ENCODE measurements around the gene CATSPERE. TPM values are rescaled to one million over a fixed set of nuclear protein-coding genes. Genes with fewer than 3 reads are reported as not detected.
A peak's percentile ranks its signal among the peaks of the same experiment; 100 is the strongest.

CATSPERE gene
- total RNA-seq, 1 experiment from 2014 or later: 1.3 TPM

DNA sequence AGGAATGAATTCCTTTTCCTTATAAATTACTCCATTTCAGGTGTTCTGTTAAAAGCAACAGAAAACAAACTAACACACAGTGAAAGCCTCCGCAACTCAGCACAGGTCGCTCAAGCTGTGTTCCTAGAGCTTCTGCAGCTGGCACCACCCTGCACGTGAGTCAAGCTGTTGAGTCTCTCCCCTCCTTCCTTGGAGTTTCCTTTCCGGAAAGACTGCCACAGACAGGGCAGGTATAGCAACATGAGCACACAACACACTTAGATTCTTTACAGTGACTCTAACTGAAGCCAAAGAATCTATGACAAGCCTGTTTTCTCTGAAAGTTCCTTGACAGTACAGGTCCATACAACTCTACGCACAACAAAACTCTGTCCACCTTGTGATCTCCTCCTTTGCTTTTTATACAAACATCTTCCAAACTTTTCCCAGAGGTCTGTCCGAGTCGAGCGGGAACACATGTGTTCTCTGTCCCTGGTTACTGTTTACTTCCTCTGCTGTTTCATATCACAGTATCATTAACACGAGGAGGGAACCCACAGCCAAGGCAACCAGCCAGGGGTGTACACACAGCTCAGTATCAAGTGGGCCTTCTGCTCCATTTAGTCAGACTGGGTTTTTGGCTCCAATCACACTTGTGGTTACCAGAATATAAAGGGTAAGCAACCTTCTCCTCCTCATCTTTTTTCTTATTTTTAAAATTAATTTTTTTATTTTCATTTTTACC, 153.2 kb downstream of the CATSPERE start:
- BruUV-seq (replicated peaks): no TSS peak
- Mint-ChIP-seq H3K27ac (ENCODE audit: unreplicated experiment) (peak overlapping the region; percentile 46), H3K36me3 (ENCODE audit: insufficient read depth, unreplicated experiment) (no peaks in the 10 kb centered on the region), H3K9me3 (ENCODE audit: low read depth, unreplicated experiment) (no peaks in the 10 kb centered on the region), H3K27me3 (ENCODE audit: unreplicated experiment) (no peaks in the 10 kb centered on the region), H3K4me3 (ENCODE audit: low read depth, unreplicated experiment) (peak overlapping the region; percentile 5), H3K4me1 (ENCODE audit: low read depth, unreplicated experiment) (peaks cover 25% of the 10 kb centered on the region)
- intact Hi-C loops (cut with micrococcal nuclease; ENCODE audit: unreplicated experiment): no loop called here
- peak; percentile 46 for DNase-seq
- CTCF ChIA-PET: interaction anchor here (0.6 to 1.4 kb wide), 4 partner anchors 11 to 687 kb away, joined by 3 to 10 read pairs (median 6); no protein-coding TSS in a partner anchor
- TF ChIP-seq, protein P1, sequence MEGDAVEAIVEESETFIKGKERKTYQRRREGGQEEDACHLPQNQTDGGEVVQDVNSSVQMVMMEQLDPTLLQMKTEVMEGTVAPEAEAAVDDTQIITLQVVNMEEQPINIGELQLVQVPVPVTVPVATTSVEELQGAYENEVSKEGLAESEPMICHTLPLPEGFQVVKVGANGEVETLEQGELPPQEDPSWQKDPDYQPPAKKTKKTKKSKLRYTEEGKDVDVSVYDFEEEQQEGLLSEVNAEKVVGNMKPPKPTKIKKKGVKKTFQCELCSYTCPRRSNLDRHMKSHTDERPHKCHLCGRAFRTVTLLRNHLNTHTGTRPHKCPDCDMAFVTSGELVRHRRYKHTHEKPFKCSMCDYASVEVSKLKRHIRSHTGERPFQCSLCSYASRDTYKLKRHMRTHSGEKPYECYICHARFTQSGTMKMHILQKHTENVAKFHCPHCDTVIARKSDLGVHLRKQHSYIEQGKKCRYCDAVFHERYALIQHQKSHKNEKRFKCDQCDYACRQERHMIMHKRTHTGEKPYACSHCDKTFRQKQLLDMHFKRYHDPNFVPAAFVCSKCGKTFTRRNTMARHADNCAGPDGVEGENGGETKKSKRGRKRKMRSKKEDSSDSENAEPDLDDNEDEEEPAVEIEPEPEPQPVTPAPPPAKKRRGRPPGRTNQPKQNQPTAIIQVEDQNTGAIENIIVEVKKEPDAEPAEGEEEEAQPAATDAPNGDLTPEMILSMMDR (IDR thresholded peaks at IDR 0.05; ENCODE audit: unreplicated experiment): no peak

DNA sequence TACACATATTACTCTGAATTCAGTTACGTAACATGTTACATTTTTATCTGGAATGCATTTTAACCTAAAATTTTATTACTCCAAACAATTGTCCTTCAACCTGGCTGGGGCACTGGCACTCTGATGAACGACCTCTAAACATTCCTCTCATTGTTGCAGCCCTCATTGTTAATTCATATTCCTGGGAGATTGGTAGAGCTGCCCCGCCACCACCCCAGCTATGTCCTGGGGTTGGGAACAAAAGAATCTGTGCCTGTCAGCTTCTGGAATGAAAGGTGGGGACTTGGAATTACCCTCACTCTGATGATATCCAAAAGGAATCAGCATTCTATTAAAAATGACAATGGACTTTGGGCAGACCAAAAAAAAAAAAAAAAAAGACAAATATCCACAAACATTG, 153.8 kb downstream of the CATSPERE start:
- Mint-ChIP-seq H3K4me1 (ENCODE audit: low read depth, unreplicated experiment) (peaks cover 31% of the 10 kb centered on the region), H3K27ac (ENCODE audit: unreplicated experiment) (no peak overlapping the region), H3K27me3 (ENCODE audit: unreplicated experiment) (no peaks in the 10 kb centered on the region), H3K9me3 (ENCODE audit: low read depth, unreplicated experiment) (no peaks in the 10 kb centered on the region), H3K36me3 (ENCODE audit: insufficient read depth, unreplicated experiment) (no peaks in the 10 kb centered on the region), H3K4me3 (ENCODE audit: low read depth, unreplicated experiment) (no peak overlapping the region)
- TF ChIP-seq, protein P1 (IDR thresholded peaks at IDR 0.05; ENCODE audit: unreplicated experiment): no peak
- DNase-seq: no peak
- no TSS peak for BruUV-seq (replicated peaks)
- intact Hi-C loops (cut with micrococcal nuclease; ENCODE audit: unreplicated experiment): no loop called here
- CTCF ChIA-PET: interaction anchor here (0.7 to 1.4 kb wide), 3 partner anchors 12 to 688 kb away, joined by 3 to 10 read pairs (median 6); no protein-coding TSS in a partner anchor

- BruUV-seq (replicated peaks): no TSS peak
- no peaks in the 10 kb centered on the region for H3K27me3 Mint-ChIP-seq (ENCODE audit: unreplicated experiment)
- TF ChIP-seq, protein P1 (IDR thresholded peaks at IDR 0.05; ENCODE audit: unreplicated experiment): no peak
- intact Hi-C loops (cut with micrococcal nuclease; ENCODE audit: unreplicated experiment): no loop called here
- H3K36me3 Mint-ChIP-seq (ENCODE audit: insufficient read depth, unreplicated experiment): no peaks in the 10 kb centered on the region
- H3K27ac Mint-ChIP-seq (ENCODE audit: unreplicated experiment): no peak overlapping the region
- peaks cover 33% of the 10 kb centered on the region for H3K4me1 Mint-ChIP-seq (ENCODE audit: low read depth, unreplicated experiment)
- H3K4me3 Mint-ChIP-seq (ENCODE audit: low read depth, unreplicated experiment): no peak overlapping the region
- DNase-seq: no peak
- H3K9me3 Mint-ChIP-seq (ENCODE audit: low read depth, unreplicated experiment): no peaks in the 10 kb centered on the region
- CTCF ChIA-PET: no interaction called here
Observed at GRCh38 chr1:244615301-244615700, 154.2 kb downstream of the CATSPERE start.

GRCh38 chr1:244626709-244627108, 165.6 kb downstream of the CATSPERE start:
- intact Hi-C loops (cut with micrococcal nuclease; ENCODE audit: unreplicated experiment): no loop called here
- CTCF ChIA-PET: interaction anchor here (0.7 kb wide), 1 partner anchor 311 kb away, joined by 6 read pairs; no protein-coding TSS in a partner anchor
- DNase-seq: no peak
- Mint-ChIP-seq H3K4me1 (ENCODE audit: low read depth, unreplicated experiment) (peaks cover 11% of the 10 kb centered on the region), H3K4me3 (ENCODE audit: low read depth, unreplicated experiment) (no peak overlapping the region), H3K36me3 (ENCODE audit: insufficient read depth, unreplicated experiment) (no peaks in the 10 kb centered on the region), H3K27ac (ENCODE audit: unreplicated experiment) (no peak overlapping the region), H3K9me3 (ENCODE audit: low read depth, unreplicated experiment) (no peaks in the 10 kb centered on the region), H3K27me3 (ENCODE audit: unreplicated experiment) (no peaks in the 10 kb centered on the region)
- no TSS peak for BruUV-seq (replicated peaks)
- TF ChIP-seq, protein P1 (IDR thresholded peaks at IDR 0.05; ENCODE audit: unreplicated experiment): no peak

All from Calu3 (cell line).